Stimulated activated CD8-positive, alpha-beta memory T cell treated with anti-CD3 and anti-CD28 coated beads, Interleukin-4, amount 100 ng/mL, for 48 hours (primary cell): ENCODE measurements around the gene CD300LB.
A peak's percentile ranks its signal among the peaks of the same experiment; 100 is the strongest.

ENCODE experiments used
- DNase-seq: peaks from one replicate; pipeline ENCODE4 v3.0.0-alpha.2; 2020

CD300LB gene

DNA sequence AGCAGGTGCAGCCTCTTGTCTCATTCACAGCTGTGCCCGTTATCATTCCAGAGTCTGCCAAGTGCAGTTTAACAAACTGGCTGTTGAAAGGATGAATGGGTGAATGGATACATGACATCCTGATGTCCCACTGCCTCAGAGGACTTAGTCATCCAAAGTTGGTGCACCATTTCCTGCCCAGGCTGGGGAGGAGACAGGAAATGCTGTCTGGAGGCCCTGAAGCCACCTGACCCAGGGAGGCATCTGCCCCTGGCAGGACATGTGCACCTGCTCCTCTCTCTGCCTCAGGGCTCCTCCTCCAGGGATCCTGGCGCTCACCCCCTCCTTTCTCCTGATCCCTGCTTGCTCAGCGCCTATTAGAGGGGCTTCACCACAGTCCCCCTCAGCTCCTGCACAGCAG lies 16.5 kb upstream of the CD300LB start:
- peak; percentile 38 for DNase-seq

DNA sequence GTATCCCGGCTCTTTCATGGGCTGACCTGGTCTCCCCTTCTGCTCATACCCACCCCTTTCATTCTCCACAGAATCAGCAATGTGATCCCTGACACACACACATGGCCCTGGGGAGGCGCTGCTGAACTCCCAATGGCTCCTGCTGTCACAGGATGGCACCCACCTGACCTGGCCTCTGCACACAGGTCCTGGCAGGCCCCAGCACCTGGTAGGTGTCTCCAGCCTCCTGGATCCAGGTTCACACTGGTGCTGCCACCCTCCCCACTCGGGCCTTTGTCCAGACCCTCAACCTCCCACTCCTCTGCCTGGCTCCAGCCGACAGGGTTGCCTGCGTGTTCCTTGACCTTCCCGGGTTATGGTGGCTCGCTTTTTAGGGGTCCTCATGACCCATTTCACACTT lies 16.0 kb upstream of the CD300LB start:
- no peak for DNase-seq

DNA sequence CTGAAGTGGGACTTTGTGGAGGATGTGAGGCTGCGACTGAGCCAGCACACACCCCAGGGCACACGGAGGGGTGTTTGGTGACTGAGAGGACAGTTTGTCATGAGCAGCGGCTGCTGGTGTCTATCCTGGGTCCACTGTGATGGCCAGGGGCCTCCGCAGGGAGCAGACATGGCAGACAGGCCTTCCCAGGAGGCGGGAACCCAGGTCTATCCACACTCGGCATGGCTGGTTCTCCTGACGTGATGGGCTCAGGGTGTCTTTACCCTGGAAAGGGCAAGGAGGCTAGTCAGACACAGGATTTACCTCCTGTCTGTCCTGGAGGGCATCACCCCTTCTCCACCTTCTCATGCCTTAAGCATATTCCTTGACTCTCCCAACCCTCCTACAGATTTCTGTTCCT lies 15.3 kb upstream of the CD300LB start:
- no peak for DNase-seq

DNA sequence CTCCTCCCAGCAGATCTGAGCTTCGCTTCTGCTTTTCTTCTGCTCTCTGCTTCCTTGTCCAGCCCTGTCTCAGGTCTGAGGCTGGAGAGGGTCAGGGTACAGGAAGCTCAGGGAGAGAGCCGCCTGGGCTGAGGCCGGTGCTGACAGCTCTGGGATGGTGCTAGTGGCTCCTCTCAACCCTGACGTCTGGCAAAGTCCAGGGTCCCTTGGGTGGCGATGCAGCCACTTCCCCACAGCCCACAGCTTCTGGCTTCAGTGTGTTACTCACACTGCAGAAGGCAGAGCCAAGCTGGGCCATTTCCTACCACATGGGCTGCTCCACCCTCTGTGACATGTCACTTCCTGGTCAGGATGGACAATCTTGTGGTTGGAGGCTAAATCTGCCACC lies 14.6 kb upstream of the CD300LB start, which contains the start of gene CD300C:
CD300C (minus strand) TSS at position 273 of the 388 bp plus-strand sequence. CDS start 333 bp downstream, outside the sequence.
- no peak for DNase-seq

DNA sequence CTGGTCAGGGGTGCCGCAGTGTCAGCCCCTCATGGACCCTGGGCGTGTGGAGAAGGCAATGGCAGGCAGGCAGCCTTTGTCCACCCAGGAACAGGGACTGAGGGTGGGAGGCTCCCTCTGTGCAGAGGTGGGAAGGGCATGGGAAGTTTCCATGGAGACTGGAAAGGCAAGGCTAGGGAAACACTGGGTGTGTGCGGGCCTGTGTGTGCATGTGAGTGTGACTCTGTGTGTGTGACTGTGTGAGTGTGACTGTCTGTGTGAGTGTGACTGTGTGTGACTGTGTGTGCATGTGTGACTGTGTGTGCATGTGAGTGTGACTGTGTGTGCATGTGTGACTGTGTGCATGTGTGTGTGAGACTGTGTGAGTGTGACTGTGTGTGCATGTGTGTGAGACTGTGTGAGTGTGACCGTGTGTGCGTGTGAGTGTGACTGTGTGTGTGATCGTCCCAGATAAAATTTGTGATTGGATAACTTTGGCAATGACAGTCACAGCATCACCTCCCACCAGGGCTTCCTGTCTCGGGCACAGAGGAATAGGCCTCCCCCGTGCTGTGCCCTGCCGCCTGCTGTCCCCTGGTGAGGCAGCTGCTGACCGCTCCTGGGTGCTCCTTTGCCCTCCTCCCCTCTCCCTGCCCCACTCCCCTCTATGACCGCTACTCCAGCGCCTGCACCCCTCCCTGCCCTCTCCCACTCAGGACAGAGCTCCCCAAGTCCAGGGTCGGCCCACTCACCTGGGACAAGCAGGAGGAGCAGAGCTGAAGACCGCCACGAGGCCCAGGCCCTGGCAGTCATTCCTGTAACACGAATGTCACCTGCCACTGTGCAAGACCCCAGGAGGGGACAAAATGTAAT lies 13.9 kb upstream of the CD300LB start:
- DNase-seq = no peak

DNA sequence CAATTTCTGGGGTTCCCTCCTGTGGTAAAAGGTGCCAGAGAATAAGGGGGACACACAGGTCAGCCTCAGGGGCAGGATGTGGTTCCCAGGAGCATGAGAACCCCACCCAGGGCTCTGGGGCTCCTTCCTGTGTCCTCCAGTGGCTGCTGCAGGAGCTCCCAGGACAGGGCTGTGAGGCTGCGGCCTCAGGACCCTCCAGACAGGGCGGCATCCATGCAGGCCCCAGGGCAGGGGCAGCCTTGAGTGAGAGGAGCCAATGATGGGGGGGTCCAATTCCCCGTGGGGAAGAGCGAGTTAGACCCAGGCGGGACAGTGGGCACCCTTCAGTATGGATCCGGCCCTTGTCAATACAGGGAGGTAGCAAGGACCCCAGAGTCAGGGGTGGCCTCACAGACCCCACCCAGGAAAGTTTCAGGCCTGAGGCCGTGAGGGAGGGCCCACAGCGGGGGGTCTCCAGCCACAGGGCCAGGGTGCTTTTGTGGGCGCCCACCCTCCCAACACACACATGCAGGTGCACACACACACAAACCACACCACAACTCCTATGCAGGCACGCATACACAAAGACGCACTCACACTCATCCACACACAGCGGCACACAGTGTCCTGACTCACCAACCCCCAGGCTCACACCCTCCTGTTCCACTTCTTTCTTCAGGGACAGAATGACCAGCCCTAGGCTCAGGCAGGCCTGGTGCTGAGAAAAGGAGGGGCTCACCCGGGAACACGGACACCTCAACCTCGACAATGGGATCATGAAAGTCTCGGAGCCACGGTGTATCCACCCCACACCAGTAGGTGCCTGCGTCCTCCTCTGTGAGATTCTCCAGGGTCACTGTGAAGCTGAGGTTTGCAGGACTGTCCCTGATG lies 12.9 kb upstream of the CD300LB start:
- no peak for DNase-seq

DNA sequence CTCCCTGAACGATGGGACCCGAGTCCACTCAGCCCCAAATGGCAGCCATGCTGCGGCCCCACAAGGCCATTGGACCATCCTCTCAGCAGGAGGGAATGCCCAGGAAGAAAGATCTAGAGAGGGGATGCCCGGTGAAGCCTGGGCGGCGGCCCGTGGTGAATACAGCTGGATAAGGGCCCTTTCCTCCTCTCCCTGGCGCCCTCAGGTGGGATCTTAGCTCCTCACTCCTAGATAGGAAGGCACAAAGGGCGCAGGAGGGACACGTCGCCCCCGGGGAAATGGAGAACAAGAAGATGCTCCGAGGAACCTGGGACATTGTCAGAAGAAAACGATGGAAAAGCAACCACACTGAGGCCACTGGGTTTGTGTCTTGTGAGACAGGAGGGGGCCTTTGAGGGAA lies 12.1 kb upstream of the CD300LB start:
- no peak for DNase-seq

DNA sequence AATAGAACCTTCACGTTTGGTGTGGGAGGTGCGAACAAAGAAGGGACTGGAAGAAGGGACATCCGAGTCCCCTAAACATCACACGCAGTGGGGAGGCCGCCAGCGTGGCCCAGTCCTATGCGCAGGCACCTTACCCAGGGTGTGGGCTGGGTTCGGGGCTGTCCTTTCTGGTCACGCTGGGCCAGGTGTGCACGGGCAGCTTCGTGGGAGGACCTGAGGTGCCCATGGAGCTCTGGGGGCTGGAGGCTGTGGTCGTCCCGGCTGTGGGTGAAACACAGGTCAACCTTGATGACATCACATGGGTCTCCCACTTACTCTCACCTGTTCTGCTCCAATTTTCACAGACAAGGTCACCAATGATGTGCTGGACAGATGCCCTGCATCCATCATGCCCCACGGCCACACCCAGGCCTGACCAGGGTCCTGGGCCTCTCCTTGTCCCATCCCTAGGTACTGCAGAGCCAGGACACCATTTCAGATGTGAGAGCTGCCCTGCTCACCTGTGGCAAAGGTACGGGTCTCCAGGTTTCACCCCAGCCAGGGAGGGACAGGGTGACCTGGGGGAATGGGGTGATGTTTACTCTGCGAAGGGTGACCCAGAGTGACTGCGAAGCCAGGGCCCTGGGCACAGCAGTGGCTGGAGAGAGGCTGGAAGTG lies 11.6 kb upstream of the CD300LB start:
- DNase-seq = no peak

DNA sequence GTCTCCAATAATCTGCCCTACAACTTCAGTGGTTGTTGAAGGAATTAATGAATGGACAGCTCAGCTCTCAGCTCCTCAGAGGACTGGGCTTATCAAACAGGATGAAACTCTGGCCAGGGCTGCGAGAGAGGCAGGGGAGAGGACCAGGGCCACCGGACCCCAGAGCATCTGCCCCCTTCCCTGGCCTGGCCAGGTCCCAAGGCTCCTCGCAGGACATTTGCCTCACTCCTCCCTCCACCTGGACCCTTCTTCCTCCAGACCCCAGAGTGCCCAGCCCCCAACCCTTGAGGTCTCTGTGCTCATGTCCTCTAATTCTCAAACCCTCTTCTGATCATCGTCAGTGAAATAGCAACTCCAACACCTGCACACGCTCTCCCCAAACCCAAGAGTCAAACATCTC lies 10.9 kb upstream of the CD300LB start:
- no peak for DNase-seq

DNA sequence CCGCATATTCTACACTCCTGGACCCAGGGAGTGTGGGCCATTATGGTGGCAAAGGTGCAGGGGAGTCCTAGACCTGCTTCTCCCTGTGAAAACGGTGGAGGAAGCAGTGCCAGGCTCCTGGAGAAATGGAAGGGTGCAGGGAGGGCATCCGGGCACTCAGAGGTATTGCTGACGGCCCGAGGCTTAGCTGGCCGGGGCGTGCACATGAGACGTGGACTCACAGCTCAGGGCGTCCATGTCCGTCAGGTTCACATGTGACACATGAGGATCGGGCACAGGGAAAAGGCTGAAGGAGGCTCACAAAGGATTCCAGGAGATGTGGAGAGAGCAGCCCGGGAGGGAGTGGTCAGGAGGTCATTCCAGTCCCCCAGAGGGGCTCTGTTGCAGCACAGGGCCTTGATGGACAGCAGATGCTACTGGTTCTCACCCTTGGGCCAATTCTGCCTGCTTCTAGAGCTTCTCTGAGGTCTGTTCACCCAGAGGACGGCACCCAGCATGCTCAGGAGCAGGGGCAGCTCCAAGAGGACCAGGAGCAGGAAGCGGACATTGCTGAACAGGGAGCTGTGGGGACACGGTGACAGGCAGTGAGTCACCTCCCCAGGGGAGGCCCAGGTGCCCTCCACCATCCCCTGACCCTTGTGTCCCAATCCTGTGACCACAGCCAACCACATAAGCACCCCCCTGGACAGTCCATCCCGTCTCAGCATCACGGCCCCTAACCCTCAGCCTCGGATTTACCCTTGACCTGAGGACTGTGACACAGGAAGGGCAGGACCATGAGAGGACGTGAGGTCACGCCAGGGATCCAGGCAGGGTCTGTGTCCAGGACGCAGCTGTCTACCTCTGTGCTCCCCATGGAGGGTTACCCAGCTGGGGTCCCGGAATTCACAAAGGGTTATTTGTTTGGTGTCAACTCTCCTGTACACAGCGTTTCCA lies 10.2 kb upstream of the CD300LB start:
- DNase-seq = no peak

DNA sequence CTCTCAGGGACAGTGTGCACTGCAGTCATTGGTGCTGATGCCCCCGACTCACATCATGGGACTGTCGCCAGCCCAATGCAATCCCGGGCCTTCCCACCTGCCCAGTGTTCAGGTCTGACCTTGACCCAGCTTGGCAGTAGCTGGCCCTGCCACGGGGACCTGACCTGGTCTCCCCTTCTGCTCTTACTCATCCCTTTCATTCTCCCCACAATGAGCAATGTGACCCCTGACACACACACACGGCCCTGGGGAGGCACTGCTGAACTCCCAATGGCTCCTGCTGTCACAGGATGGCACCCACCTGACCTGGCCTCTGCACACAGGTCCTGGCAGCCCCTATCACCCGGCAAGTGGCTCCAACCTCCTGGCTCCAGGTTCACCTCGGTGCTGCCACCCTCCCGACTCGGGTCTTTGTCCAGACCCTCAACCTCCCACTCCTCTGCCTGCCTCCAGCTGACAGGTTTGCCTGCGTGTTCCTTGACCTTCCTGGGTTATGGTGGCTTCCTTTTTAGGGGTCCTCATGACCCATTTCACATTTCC lies 8.1 kb upstream of the CD300LB start:
- DNase-seq = no peak

DNA sequence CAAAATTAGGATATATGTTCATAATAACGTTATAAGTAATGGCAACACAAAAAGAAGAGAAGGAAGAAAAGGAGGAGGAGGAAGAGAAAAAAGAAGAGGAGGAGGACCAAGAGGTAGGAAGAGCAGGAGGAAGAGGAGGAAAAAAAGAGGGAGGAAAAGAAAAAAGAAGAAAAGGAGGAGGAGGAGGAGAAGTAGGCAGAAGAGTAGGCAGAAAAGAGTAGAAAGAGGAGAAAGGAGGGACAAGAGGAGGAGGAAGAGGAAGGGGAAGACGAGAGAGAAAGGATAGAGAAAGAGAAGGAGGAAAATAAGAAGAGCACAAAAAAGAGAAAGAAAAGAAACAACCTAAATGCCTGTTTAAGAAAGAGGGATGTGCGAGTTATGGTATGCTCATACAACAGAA lies 5.6 kb upstream of the CD300LB start:
- DNase-seq = no peak

DNA sequence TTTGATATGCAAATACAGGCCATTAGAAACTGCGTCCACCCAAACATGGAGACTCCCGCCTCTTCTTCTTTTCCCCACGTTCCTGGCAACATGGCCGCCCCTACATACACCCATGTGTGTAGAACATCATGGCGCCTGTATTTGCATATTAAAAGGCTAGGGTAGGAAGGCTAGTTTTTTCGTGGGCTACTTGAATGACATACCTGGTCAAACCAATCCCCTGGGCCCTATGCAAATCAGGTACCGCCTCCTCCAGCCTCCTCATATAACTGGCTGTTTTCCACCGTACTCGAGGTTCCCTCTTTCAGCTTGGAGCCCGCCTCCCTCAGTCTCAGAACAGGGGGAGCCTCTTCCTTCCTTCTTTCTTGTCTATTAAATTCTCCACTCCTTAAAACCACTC lies 840 bp upstream of the CD300LB start:
- peak; percentile 32 for DNase-seq

DNA sequence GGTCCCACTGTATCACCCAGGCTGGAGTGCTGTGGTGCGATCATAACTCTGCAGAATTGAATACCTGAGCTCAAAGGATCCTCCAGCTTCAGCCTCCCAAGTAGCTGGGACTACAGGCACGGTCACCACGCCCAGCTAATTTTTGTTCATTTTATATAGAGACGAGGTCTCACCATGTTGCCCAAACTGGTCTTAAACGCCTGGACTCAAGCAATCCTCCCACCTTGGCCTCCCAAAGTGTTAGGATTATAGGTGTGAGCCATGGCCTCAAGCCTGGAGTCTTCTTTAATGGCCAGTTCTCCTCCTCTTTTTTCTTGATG lies 484 bp downstream of the CD300LB start:
- peak; percentile 3 for DNase-seq

DNA sequence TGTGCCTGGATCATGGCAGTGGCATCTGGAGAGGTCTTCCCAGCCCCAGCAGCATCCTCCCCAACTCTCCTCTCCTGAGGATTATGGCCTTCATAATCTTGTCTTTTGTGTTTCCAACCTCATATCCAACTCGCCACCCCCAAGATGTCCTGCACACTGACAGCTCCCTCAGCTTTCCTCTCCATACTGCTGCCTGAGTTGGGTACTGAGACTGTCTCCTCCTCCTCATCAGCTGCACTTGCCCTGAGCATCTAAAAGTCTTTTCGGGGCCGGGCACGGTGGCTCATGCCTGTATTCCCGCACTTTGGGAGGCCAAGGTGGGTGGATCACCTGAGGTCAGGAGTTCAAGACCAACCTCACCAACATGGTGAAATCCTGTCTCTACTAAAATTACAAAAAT lies 2.0 kb downstream of the CD300LB start:
- no peak for DNase-seq

DNA sequence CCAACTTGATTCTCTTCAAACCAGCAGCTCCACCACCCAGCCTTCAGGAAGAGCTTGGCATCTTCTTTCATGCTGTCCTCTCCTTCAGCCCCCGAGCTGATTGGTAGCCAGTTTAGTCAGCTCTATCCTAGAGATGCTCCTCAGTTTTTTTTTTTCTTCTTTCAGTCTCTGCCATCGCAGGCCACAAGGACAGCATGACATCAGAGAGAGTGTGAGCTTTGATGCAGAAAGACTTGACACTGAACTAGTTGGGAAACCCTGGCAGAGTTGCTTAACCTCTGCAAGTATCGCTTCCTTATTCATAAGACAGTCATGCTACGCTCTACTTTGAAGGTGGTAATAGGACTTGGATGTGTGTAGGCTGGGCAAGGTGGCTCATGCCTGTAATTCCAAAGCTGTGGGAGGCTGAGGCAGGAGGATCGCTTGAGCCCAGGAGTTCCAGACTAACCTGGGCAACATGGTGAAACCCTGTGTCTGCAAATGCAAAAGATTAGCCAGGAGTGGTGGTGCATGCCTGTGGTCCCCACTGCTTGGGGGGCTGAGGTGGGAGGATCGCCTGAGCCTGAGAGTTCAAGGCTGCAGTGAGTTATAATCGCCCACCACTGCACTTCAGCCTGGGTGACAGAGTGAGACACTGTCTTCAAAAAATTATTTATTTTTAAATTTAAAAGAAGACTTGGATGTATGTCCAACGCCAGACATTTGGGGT lies 2.6 kb downstream of the CD300LB start:
- DNase-seq = no peak

DNA sequence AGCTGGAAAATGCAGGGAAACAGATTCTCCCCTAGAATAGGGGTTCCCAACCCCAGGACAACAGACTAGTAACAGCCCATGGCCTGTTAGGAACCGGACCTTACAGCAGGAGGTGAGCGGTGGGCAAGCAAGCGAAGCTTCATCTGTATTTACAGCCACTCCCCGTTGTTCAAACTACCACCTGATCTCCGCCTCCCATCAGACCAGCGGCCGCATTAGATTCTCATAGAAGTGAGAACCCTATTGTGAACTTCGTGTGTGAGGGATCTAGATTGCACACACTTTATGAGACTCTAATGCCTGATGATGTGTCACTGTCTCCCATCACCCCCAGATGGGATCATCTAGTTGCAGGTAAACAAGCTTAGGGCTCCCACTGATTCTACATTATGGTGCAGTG lies 3.5 kb downstream of the CD300LB start:
- DNase-seq = peak; percentile 12

DNA sequence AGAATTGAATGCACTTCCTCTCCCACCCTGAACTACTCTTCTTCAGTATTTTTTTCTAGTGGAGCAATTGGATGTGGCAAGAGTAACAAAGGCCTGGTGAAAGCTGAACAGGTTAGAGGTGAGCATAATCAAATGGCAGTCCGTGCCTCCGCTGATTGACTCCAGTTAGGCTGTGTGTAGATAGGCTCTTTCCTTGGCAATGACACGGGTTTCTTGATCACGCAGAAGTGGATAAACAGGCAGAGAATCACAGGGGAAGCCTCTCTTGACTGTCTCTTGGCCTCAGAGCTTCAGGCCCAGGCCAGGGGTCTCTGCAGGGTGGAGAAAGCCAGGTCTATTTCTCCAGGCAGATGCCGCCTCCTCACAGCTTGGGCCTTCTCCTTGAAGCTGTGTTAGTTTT lies 4.2 kb downstream of the CD300LB start:
- no peak for DNase-seq

DNA sequence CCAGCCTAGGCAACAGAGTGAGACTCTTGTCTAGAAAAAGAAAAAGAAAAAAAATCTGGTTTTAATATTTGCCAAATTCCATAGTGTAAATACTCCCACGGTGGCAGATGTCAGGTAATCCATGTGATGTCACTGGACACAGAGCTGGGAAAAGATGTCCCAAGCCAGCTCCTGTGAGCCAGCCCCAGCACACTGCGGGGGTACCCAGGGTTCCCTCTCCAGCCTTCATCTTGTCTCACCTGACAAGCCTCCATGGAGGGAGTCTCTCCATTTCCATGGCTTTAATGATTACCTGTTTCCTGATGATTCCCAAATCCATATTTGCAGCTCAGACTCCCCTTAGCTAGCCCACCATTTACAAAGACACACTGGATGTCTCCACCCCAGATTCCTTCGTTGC lies 4.6 kb downstream of the CD300LB start:
- no peak for DNase-seq

DNA sequence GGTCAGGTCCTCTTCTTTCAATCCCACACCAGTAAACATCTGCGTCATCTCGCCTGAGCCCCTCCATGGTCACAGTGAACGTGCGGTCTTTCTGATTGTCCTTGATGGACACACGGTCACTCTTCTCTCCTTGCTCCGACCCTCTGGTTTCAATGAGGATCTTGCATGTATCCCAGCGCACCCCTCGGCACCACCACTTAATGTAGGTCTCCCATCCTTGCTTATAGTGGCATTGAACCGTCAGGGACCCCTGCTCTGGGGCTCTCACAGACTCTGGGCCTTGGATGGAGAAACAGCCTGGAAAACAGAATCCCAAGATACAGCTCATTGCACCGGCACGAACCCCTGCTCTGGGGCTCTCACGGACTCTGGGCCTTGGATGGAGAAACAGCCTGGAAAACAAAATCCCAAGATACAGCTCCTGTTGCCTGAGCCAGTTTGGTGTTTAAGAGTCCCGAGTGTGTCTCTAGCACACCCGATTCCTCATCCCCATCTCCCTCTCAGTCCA lies 5.4 kb downstream of the CD300LB start:
- no peak for DNase-seq

DNA sequence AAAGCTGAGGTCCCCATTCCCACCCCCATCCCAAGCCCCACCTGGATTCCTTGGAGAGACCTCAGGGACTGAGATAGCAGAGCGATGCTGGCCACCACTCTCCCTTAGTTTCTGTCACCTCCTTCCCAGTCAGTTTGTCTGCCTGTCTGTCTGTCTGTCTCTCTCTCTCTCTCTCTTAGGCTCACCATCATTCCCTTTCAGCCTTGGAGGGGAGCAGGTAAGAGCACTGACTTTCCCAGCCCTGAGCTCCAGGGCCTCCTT lies 5.9 kb downstream of the CD300LB start:
- no peak for DNase-seq
